ENCODE results near the gene BCL2L11. TPM values are rescaled to one million over a fixed set of nuclear protein-coding genes. Genes with fewer than 3 reads are reported as not detected.

The BCL2L11 gene
- total RNA-seq, 1 donor from 2014 or later, result 8.4 TPM

DNA sequence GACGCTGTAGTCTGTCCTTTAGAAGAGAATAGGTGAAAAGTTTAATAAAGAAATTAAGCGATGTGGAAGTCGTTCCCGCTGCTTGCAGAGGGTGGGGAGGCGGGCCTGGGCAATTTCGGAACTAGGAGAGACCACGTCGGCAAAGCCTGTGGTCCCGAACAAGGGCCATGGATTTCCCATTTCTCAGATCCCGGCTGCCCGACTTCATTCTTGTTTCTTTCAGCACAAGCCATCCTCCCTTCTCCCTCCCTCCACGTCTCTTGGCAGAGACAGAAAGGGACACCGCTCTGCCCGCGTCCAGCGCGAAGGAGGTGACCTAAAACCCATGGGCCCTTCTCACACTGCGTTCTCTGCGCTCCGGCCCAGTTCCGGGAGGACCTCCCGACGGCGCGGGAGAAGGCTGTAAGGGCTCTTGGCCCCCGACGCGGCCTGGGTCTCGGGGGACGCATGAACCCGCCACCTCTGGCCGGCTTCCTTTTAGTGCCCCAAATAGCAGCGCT lies 2.2 kb upstream of the BCL2L11 start:
- Histone ChIP-seq H3K4me3 (peak overlapping the region; percentile 92), H3K27ac (replicated peaks) (peak overlapping the region; percentile 50), H3K4me1 (peaks cover 63% of the 10 kb centered on the region), H3K27me3 (ENCODE audit: low read depth) (peaks cover 52% of the 10 kb centered on the region), H3K36me3 (no peaks in the 10 kb centered on the region), H3K9me3 (replicated peaks) (no peaks in the 10 kb centered on the region)
- TF ChIP-seq, protein P1, sequence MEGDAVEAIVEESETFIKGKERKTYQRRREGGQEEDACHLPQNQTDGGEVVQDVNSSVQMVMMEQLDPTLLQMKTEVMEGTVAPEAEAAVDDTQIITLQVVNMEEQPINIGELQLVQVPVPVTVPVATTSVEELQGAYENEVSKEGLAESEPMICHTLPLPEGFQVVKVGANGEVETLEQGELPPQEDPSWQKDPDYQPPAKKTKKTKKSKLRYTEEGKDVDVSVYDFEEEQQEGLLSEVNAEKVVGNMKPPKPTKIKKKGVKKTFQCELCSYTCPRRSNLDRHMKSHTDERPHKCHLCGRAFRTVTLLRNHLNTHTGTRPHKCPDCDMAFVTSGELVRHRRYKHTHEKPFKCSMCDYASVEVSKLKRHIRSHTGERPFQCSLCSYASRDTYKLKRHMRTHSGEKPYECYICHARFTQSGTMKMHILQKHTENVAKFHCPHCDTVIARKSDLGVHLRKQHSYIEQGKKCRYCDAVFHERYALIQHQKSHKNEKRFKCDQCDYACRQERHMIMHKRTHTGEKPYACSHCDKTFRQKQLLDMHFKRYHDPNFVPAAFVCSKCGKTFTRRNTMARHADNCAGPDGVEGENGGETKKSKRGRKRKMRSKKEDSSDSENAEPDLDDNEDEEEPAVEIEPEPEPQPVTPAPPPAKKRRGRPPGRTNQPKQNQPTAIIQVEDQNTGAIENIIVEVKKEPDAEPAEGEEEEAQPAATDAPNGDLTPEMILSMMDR (IDR thresholded peaks at IDR 0.05; ENCODE audit: borderline replicate concordance), result no peak
- intact Hi-C loops (cut with micrococcal nuclease), result no loop called here
- DNase-seq, result peak; percentile 26

- TF ChIP-seq, protein P1 (IDR thresholded peaks at IDR 0.05; ENCODE audit: borderline replicate concordance), result no peak
- intact Hi-C loops (cut with micrococcal nuclease), result no loop called here
- Histone ChIP-seq H3K27ac (replicated peaks) (peak overlapping the region; percentile 50), H3K9me3 (replicated peaks) (no peaks in the 10 kb centered on the region), H3K27me3 (ENCODE audit: low read depth) (peaks cover 45% of the 10 kb centered on the region), H3K4me3 (peak overlapping the region; percentile 92), H3K36me3 (peaks cover 5% of the 10 kb centered on the region), H3K4me1 (peaks cover 70% of the 10 kb centered on the region)
- peak; percentile 28 for DNase-seq
Measured at GRCh38 chr2:111118981-111119821, 1.5 kb upstream of the BCL2L11 start.

- peak; percentile 16 for DNase-seq
- H3K4me3 ChIP-seq, result peak overlapping the region; percentile 92
- peaks cover 39% of the 10 kb centered on the region for H3K27me3 ChIP-seq (ENCODE audit: low read depth)
- TF ChIP-seq, protein P1 (IDR thresholded peaks at IDR 0.05; ENCODE audit: borderline replicate concordance), result no peak
- peaks cover 10% of the 10 kb centered on the region for H3K36me3 ChIP-seq
- H3K27ac ChIP-seq (replicated peaks), result peak overlapping the region; percentile 92
- H3K4me1 ChIP-seq, result peaks cover 70% of the 10 kb centered on the region
- H3K9me3 ChIP-seq (replicated peaks), result no peaks in the 10 kb centered on the region
- intact Hi-C loops (cut with micrococcal nuclease), result no loop called here
Measured at GRCh38 chr2:111119822-111120252, 877 bp upstream of the BCL2L11 start.

GRCh38 chr2:111121028-111121827 lies 514 bp downstream of the BCL2L11 start:
- H3K4me3 ChIP-seq, result peak overlapping the region; percentile 92
- no peaks in the 10 kb centered on the region for H3K9me3 ChIP-seq (replicated peaks)
- H3K36me3 ChIP-seq, result peaks cover 21% of the 10 kb centered on the region
- intact Hi-C loops (cut with micrococcal nuclease), result no loop called here
- H3K27me3 ChIP-seq (ENCODE audit: low read depth), result peaks cover 26% of the 10 kb centered on the region
- peak; percentile 42 for DNase-seq
- TF ChIP-seq, protein P1 (IDR thresholded peaks at IDR 0.05; ENCODE audit: borderline replicate concordance), result no peak
- peak overlapping the region; percentile 92 for H3K27ac ChIP-seq (replicated peaks)
- H3K4me1 ChIP-seq, result peaks cover 73% of the 10 kb centered on the region

GRCh38 chr2:111121828-111122630 lies 1.3 kb downstream of the BCL2L11 start:
- H3K4me1 ChIP-seq, result peaks cover 74% of the 10 kb centered on the region
- DNase-seq, result peak; percentile 89
- intact Hi-C loops (cut with micrococcal nuclease), result no loop called here

More at GRCh38 chr2:111121828-111122630, 1.3 kb downstream of the BCL2L11 start:
- TF ChIP-seq, protein P1 (IDR thresholded peaks at IDR 0.05; ENCODE audit: borderline replicate concordance), result no peak
- H3K9me3 ChIP-seq (replicated peaks), result no peaks in the 10 kb centered on the region
- peaks cover 26% of the 10 kb centered on the region for H3K27me3 ChIP-seq (ENCODE audit: low read depth)
- peak overlapping the region; percentile 92 for H3K4me3 ChIP-seq
- peaks cover 21% of the 10 kb centered on the region for H3K36me3 ChIP-seq
- peak overlapping the region; percentile 92 for H3K27ac ChIP-seq (replicated peaks)

Measured in left ventricle myocardium inferior (tissue), 1 donor.